HEK293T (cell line): ENCODE results near the gene TEDC1.

Experiments
- CTCF ChIA-PET: fragments of 350-600 bp; formaldehyde crosslinking; extraction: SDS; loops from one replicate; lab custom pipeline; 2021; ENCODE audit warnings: antibody characterized with exemption, inconsistent platforms; lab: Yijun Ruan, JAX
- POLR2A ChIA-PET: fragments of 350-600 bp; formaldehyde crosslinking; extraction: SDS; loops from one replicate; lab custom pipeline; 2020; ENCODE audit warnings: antibody characterized with exemption, inconsistent platforms; lab: Yijun Ruan, JAX
- DNase-seq: peaks from one replicate; pipeline ENCODE4 v3.0.0; 2012; ENCODE audit warnings: mixed read lengths; ENCODE audit errors: extremely low spot score
- ARNT ChIP-seq: fragments of 450-650 bp; IDR thresholded peaks from 2 replicates; pipeline ENCODE4 v1.6.1; 2017; ENCODE audit warnings: mild to moderate bottlenecking
- BHLHE40 ChIP-seq: fragments of 450-650 bp; IDR thresholded peaks from 2 replicates; pipeline ENCODE4 v1.6.1; 2016; ENCODE audit warnings: mild to moderate bottlenecking, moderate library complexity, borderline replicate concordance
- CTBP1 ChIP-seq: fragments of 450-650 bp; IDR thresholded peaks from 2 replicates; pipeline ENCODE4 v1.6.1; 2016; ENCODE audit warnings: borderline replicate concordance
- ELF4 ChIP-seq: fragments of 450-650 bp; IDR thresholded peaks from 2 replicates; pipeline ENCODE4 v1.6.1; 2017; ENCODE audit warnings: antibody characterized with exemption
- FOXA1 ChIP-seq: fragments of 450-650 bp; IDR thresholded peaks from 2 replicates; pipeline ENCODE4 v1.6.1; 2016; ENCODE audit warnings: mild to moderate bottlenecking
- FOXK2 ChIP-seq: fragments of 450-650 bp; IDR thresholded peaks from 2 replicates; pipeline ENCODE4 v1.6.1; 2016; ENCODE audit warnings: mild to moderate bottlenecking
- FOXM1 ChIP-seq: fragments of 450-650 bp; IDR thresholded peaks from 2 replicates; pipeline ENCODE4 v1.6.1; 2017; ENCODE audit warnings: mild to moderate bottlenecking, borderline replicate concordance
- HDGF ChIP-seq: fragments of 450-650 bp; IDR thresholded peaks from 2 replicates; pipeline ENCODE4 v1.6.1; 2017; ENCODE audit warnings: antibody characterized with exemption, borderline replicate concordance
- L3MBTL2 ChIP-seq: fragments of 450-650 bp; conservative IDR thresholded peaks from 2 replicates; pipeline ENCODE4 v1.6.1; 2016; ENCODE audit warnings: mild to moderate bottlenecking
- LEF1 ChIP-seq: fragments of 450-650 bp; IDR thresholded peaks from 2 replicates; pipeline ENCODE4 v1.6.1; 2017; ENCODE audit warnings: mild to moderate bottlenecking, borderline replicate concordance
- NFRKB ChIP-seq: fragments of 450-650 bp; IDR thresholded peaks from 2 replicates; pipeline ENCODE4 v1.6.1; 2016; ENCODE audit warnings: mild to moderate bottlenecking, moderate library complexity
- SP1 ChIP-seq: fragments of 450-650 bp; IDR thresholded peaks from 2 replicates; pipeline ENCODE4 v1.6.1; 2017
- SUZ12 ChIP-seq: fragments of 450-650 bp; IDR thresholded peaks from 2 replicates; pipeline ENCODE4 v1.6.1; 2016; ENCODE audit warnings: mild to moderate bottlenecking
- TARDBP ChIP-seq: fragments of 450-650 bp; IDR thresholded peaks from 2 replicates; pipeline ENCODE4 v1.6.1; 2016
- ZNF384 ChIP-seq: fragments of 450-650 bp; IDR thresholded peaks from 2 replicates; pipeline ENCODE4 v1.6.1; 2016
- TF ChIP-seq, protein P1 (sequence below): fragments of 450-650 bp; IDR thresholded peaks from 2 replicates; pipeline ENCODE4 v1.6.1; 2016

Gene TEDC1

DNA sequence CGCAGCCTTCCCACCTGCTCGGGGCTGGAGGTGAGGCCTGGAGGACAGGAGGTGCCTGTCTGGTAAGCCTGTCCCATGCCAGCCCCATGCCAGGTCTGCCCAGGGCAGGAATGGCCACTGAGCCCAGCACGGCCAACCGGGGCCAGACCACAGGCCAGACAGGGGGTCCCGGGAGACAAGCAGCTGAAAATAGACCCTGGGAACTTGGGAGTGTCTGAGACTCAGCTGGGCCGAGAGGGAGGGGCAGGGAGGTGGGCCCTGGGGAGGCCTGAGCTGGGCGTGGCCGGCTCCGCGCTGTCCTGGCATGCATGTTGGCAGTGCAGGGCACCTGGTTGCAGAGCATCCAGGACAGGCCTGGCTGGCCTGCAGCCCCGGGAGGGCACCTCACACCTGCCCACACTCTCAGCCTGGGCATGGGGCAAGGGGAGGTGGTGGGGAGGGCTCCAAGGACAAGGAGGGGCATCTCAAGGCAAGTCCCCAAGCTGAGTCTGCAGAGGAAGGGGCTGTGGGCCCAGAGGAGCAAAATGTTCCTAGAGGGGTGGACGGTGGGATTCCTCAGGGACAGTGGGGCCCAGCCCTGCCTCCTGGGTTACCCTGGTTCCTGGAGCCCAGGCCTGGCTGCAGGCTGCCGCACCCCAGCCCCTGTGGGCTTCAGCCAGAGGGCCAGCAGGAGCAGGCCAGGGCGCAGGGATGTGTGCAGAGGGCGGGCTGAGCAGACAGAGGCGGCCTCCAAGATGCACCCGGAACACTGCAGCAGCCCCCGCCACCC, 7.6 kb upstream of the TEDC1 start:
- ChIA-PET CTCF (no interaction called here), POLR2A (no interaction called here)
- no peak for DNase-seq
- TF ChIP-seq FOXM1 (no peak), FOXA1 (no peak), ZNF384 (no peak), SP1 (no peak), CTBP1 (no peak), LEF1 (no peak), FOXK2 (no peak), BHLHE40 (no peak), ELF4 (no peak), L3MBTL2 (no peak), HDGF (no peak), ARNT (no peak), TARDBP (no peak), NFRKB (no peak), SUZ12 (no peak)
- TF ChIP-seq, protein P1, sequence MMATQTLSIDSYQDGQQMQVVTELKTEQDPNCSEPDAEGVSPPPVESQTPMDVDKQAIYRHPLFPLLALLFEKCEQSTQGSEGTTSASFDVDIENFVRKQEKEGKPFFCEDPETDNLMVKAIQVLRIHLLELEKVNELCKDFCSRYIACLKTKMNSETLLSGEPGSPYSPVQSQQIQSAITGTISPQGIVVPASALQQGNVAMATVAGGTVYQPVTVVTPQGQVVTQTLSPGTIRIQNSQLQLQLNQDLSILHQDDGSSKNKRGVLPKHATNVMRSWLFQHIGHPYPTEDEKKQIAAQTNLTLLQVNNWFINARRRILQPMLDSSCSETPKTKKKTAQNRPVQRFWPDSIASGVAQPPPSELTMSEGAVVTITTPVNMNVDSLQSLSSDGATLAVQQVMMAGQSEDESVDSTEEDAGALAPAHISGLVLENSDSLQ: no peak

- TF ChIP-seq ELF4: no peak
- TF ChIP-seq SUZ12: no peak
- TF ChIP-seq CTBP1: no peak
- no peak for TF ChIP-seq ZNF384
- TF ChIP-seq TARDBP: no peak
- no peak for TF ChIP-seq BHLHE40
- no peak for TF ChIP-seq FOXM1
- no peak for TF ChIP-seq LEF1
- TF ChIP-seq NFRKB: no peak
- TF ChIP-seq L3MBTL2: no peak
- no peak for TF ChIP-seq HDGF
- TF ChIP-seq FOXK2: no peak
- POLR2A ChIA-PET: no interaction called here
These were observed 6.7 kb upstream of the TEDC1 start for GRCh38 chr14:105484069-105484996.

GRCh38 chr14:105484997-105485393, 6.1 kb upstream of the TEDC1 start:
- POLR2A ChIA-PET: no interaction called here
- TF ChIP-seq SUZ12 (no peak), FOXM1 (no peak), L3MBTL2 (no peak), FOXA1 (no peak), LEF1 (no peak), ELF4 (no peak), NFRKB (no peak), HDGF (no peak), ZNF384 (no peak), BHLHE40 (no peak), CTBP1 (no peak), SP1 (no peak), FOXK2 (no peak)
- TF ChIP-seq, protein P1: no peak
- no peak for DNase-seq
- CTCF ChIA-PET: no interaction called here

More at GRCh38 chr14:105484069-105484996, 6.7 kb upstream of the TEDC1 start:
- CTCF ChIA-PET: no interaction called here
- no peak for DNase-seq

DNA sequence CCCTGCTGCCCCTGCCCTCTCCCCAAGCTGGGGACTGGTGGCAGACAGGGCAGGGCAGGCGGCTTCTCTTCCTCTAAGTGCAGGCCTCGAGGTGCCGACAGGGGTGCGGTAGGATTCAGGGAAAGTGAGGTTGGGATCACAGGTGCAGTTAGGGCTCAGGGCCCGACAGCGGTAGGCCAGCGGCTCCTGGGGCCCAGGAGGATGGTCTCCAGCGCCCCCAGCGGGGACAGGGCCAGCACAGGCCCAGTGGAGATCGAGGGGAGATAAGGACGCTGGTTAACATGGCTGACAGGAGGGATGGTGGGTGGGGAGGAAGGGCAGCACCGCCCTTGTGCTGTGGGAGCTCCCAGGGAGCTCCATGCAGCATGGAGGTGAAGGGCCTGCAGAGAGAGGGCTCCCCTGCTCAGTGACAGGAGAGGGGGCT, 5.3 kb upstream of the TEDC1 start:
- CTCF ChIA-PET: interaction anchor here (0.7 to 0.9 kb wide), 3 partner anchors 50 to 185 kb away, joined by 3 read pairs; no protein-coding TSS in a partner anchor

More for the DNA sequence above, 5.3 kb upstream of the TEDC1 start:
- DNase-seq: peak; percentile 46
- POLR2A ChIA-PET: interaction anchor here (1.1 kb wide), 1 partner anchor 43 kb away, joined by 4 read pairs; no protein-coding TSS in a partner anchor
- TF ChIP-seq TARDBP (no peak), BHLHE40 (no peak), FOXM1 (no peak), ZNF384 (no peak), LEF1 (no peak), FOXK2 (no peak), L3MBTL2 (no peak), HDGF (no peak), SUZ12 (no peak), NFRKB (no peak), SP1 (no peak), ELF4 (no peak), FOXA1 (no peak), ARNT (no peak), CTBP1 (no peak)
- TF ChIP-seq, protein P1: no peak
